B cell (primary cell): ENCODE data around the gene MNX1. TPM values are rescaled to one million over a fixed set of nuclear protein-coding genes. Genes with fewer than 3 reads are reported as not detected.

Source experiments
- ATAC-seq: fragments of 200-7000 bp; cut with Tn5 transposase; one replicate; pipeline ENCODE4 v1.10.0; 2021; ENCODE audit warnings: low read depth, mild to moderate bottlenecking, moderate number of reproducible peaks, moderate library complexity
- CTCF ChIA-PET: fragments of 350-600 bp; sonication (Branson Sonifier 250); formaldehyde crosslinking; loops from one replicate; lab custom pipeline; 2021; ENCODE audit warnings: antibody characterized with exemption, inconsistent platforms; lab: Charles Lee
- POLR2A ChIA-PET: fragments of 350-600 bp; sonication (Branson Sonifier 250); formaldehyde crosslinking; loops from one replicate; lab custom pipeline; 2021; ENCODE audit warnings: antibody characterized with exemption; lab: Charles Lee
- DNase-seq: peaks from one replicate; pipeline ENCODE4 v3.0.0; 2013
- H2AFZ ChIP-seq: 2 replicates; pipeline ENCODE4 v1.6.1; 2012; ENCODE audit warnings: mild to moderate bottlenecking, low read depth, low read length; ENCODE audit not compliant: insufficient read depth, poor library complexity, severe bottlenecking
- H3K27ac ChIP-seq, 2 donors: 1 replicate in 1 of 2; 2 replicates in 1 of 2; pipeline ENCODE4 v1.5.1; 2012 to 2013; ENCODE audit warnings: low read length in 2 of 2, mild to moderate bottlenecking in 2 of 2, moderate library complexity in 1 of 2
- H3K27me3 ChIP-seq, 4 experiments: fragments of 200-600 bp in 1 of 4; sonication (generic) in 1 of 4; replicated peaks in 1 of 4; 1 replicate in 2 of 4; 2 replicates in 2 of 4; pipeline versions ENCODE4 v1.6.1 to v1.7.0; 2013 to 2016; ENCODE audit warnings: low read length in 3 of 4, mild to moderate bottlenecking in 2 of 4, mixed read lengths in 1 of 4, moderate library complexity in 1 of 4; ENCODE audit not compliant: insufficient read depth in 4 of 4, control insufficient read depth in 3 of 4; ENCODE audit errors: control extremely low read depth in 1 of 4
- H3K36me3 ChIP-seq, 2 experiments: replicated peaks in 1 of 2; 1 replicate in 1 of 2; 2 replicates in 1 of 2; pipeline versions ENCODE4 v1.6.1 to v1.7.1; 2013; ENCODE audit warnings: low read length in 1 of 2; ENCODE audit not compliant: insufficient read depth in 2 of 2, control insufficient read depth in 1 of 2; ENCODE audit errors: control extremely low read depth in 1 of 2, extremely low read depth in 1 of 2
- H3K4me1 ChIP-seq, 2 donors: fragments of 200-600 bp in 1 of 2; sonication (generic) in 1 of 2; 1 replicate in 1 of 2; 2 replicates in 1 of 2; pipeline versions ENCODE4 v1.5.1 to v1.6.1; 2013 to 2017; ENCODE audit warnings: low read length in 2 of 2; ENCODE audit not compliant: control insufficient read depth in 2 of 2, insufficient read depth in 2 of 2
- H3K4me2 ChIP-seq: replicated peaks from 2 replicates; pipeline ENCODE3; 2012; ENCODE audit warnings: mild to moderate bottlenecking, low read depth, low read length; ENCODE audit not compliant: poor library complexity, severe bottlenecking
- H3K4me3 ChIP-seq, 5 experiments: fragments of 200-600 bp in 1 of 5; sonication (generic) in 1 of 5; 1 replicate in 3 of 5; 2 replicates in 2 of 5; pipeline versions ENCODE4 v1.5.1 to v1.7.0; 2011 to 2016; ENCODE audit warnings: low read length in 4 of 5, mild to moderate bottlenecking in 4 of 5, low read depth in 2 of 5, control low read depth in 1 of 5, moderate library complexity in 1 of 5; ENCODE audit not compliant: insufficient read depth in 1 of 5; ENCODE audit errors: control extremely low read depth in 1 of 5, extremely low read depth in 1 of 5
- H3K79me2 ChIP-seq: fragments of 200-600 bp; sonication (generic); one replicate; pipeline ENCODE4 v1.6.0; 2016; ENCODE audit warnings: low read length; ENCODE audit not compliant: control insufficient read depth, insufficient read depth
- H3K9ac ChIP-seq: fragments of 200-600 bp; sonication (generic); 2 replicates; pipeline ENCODE4 v1.6.1; 2017; ENCODE audit warnings: mild to moderate bottlenecking, low read length, moderate library complexity
- H3K9me3 ChIP-seq, 3 donors: one replicate each; pipeline versions ENCODE4 v1.6.1 to v1.7.1; 2013; ENCODE audit warnings: low read length in 2 of 3; ENCODE audit not compliant: control insufficient read depth in 2 of 3, insufficient read depth in 1 of 3; ENCODE audit errors: control extremely low read depth in 1 of 3
- H4K20me1 ChIP-seq: 2 replicates; pipeline ENCODE4 v1.6.0; 2012; ENCODE audit warnings: mild to moderate bottlenecking, low read length; ENCODE audit not compliant: insufficient read depth, control insufficient read depth, poor library complexity, severe bottlenecking
- H3K27ac Mint-ChIP-seq: one replicate; pipeline ENCODE4 v1.8.0; 2021; ENCODE audit warnings: mixed read lengths
- H3K27me3 Mint-ChIP-seq: one replicate; pipeline ENCODE4 v1.8.0; 2021; ENCODE audit warnings: mixed read lengths
- H3K4me1 Mint-ChIP-seq: one replicate; pipeline ENCODE4 v1.8.0; 2021; ENCODE audit warnings: mixed read lengths
- H3K4me3 Mint-ChIP-seq: one replicate; pipeline ENCODE4 v1.8.0; 2021; ENCODE audit warnings: mixed read lengths
- H3K9me3 Mint-ChIP-seq: one replicate; pipeline ENCODE4 v1.8.0; 2022; ENCODE audit warnings: mixed read lengths; ENCODE audit not compliant: insufficient read depth
- EZH2 ChIP-seq: IDR thresholded peaks from 2 replicates; pipeline ENCODE4 v1.6.1; 2012; ENCODE audit warnings: borderline replicate concordance, low read depth, mild to moderate bottlenecking, moderate library complexity, low read length; ENCODE audit not compliant: insufficient read depth, poor library complexity, severe bottlenecking
- WGBS: methylation state at CpG from one replicate; pipeline ENCODE4 v1.1.5; 2013; ENCODE audit warnings: missing lambda C conversion rate; ENCODE audit not compliant: insufficient coverage; 5-methylcytosine and 5-hydroxymethylcytosine counted together
- intact Hi-C: fragments of 100-400 bp; cut with micrococcal nuclease; formaldehyde crosslinking; loops from one replicate; pipeline ENCODE4 v1.10.0; 2022
- polyA plus RNA-seq: library from polyadenylated mRNA; depleted of rRNA; stranded (reverse); fragments of >200 nt; gene quantifications from 2 replicates; pipeline ENCODE4 v1.2.3, GENCODE V29; 2012
- total RNA-seq, 2 donors: library from RNA; stranded (reverse); fragments of 120-200 nt in 1 of 2; gene quantifications; 1 replicate in 1 of 2; 2 replicates in 1 of 2; pipeline versions ENCODE4 v1.2.3 to v1.2.4, GENCODE V29; 2013 to 2022
- TF ChIP-seq, protein P1 (sequence below): fragments of 200-600 bp; IDR thresholded peaks from one replicate; pipeline ENCODE4 v1.8.0; 2022; ENCODE audit warnings: antibody characterized with exemption, mild to moderate bottlenecking

MNX1 gene
- total and polyA plus RNA-seq, 2 donors (not counting 1 experiment from before 2014, with no cell fraction given), result not detected

DNA sequence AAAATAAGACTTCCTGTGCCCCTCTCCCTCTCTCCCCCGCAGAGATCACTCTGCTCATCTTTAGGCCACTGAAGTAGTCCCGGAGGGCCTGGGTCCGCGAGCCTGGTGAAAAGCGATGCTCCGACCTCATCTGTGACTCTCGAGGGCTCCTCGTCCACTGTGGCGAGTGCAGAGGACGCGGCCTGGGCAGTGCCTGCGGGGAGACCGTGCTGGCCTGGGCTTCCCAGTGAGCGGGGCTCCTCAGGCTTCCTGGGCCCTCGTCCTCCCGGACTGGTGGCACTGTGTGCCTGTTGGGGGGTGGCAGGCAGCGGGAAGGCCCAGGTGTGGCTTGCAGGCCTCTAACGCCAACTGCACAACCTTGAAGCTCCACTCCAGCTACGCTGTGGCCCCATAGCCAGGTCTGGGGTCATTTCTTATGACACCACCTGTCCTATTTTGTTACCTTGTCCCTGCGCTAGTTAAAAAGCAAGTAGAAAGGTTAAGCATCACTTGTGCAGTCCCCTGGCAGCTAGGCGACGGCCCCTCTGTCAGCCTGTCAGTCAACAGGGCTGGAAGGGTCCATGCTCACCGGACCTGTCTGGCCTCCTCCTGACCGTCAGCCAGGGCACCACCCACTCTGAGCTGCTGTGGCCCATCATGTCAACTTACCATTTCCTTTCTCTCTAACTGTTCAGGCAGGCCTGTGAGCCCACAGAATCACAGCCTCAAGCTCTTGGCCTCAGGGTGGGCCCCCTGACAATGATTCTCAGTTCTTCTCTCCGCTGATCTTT lies 20.5 kb downstream of the MNX1 start:
- H3K4me1 ChIP-seq, result no peaks in the 10 kb centered on the region
- H3K4me3 Mint-ChIP-seq, result no peak overlapping the region
- H3K27me3 ChIP-seq, result peaks cover 0 to 4% (median 0%) of the 10 kb centered on the region in 4 experiments
- H2AFZ ChIP-seq, result no peak overlapping the region
- CTCF ChIA-PET, result no interaction called here
- intact Hi-C loops, result no loop called here
- H3K9me3 ChIP-seq, result peaks cover 0 to 3% (median 0%) of the 10 kb centered on the region in 3 donors
- H3K27me3 Mint-ChIP-seq, result peaks cover 21% of the 10 kb centered on the region
- no peak for DNase-seq
- no peaks in the 10 kb centered on the region for H3K9me3 Mint-ChIP-seq
- H3K27ac Mint-ChIP-seq, result no peak overlapping the region
- no peak overlapping the region for H3K27ac ChIP-seq
- no peak overlapping the region for H3K4me2 ChIP-seq
- H3K36me3 ChIP-seq, result no peaks in the 10 kb centered on the region
- TF ChIP-seq EZH2, result no peak
- TF ChIP-seq, protein P1, sequence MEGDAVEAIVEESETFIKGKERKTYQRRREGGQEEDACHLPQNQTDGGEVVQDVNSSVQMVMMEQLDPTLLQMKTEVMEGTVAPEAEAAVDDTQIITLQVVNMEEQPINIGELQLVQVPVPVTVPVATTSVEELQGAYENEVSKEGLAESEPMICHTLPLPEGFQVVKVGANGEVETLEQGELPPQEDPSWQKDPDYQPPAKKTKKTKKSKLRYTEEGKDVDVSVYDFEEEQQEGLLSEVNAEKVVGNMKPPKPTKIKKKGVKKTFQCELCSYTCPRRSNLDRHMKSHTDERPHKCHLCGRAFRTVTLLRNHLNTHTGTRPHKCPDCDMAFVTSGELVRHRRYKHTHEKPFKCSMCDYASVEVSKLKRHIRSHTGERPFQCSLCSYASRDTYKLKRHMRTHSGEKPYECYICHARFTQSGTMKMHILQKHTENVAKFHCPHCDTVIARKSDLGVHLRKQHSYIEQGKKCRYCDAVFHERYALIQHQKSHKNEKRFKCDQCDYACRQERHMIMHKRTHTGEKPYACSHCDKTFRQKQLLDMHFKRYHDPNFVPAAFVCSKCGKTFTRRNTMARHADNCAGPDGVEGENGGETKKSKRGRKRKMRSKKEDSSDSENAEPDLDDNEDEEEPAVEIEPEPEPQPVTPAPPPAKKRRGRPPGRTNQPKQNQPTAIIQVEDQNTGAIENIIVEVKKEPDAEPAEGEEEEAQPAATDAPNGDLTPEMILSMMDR, result no peak
- no peak for ATAC-seq
- H3K79me2 ChIP-seq, result no peaks in the 10 kb centered on the region
- H3K4me3 ChIP-seq, result no peak overlapping the region
- POLR2A ChIA-PET, result no interaction called here
- WGBS, result 92% methylated on average over 25 of the region's 25 CpGs
- H3K9ac ChIP-seq, result no peak overlapping the region
- no peaks in the 10 kb centered on the region for H3K4me1 Mint-ChIP-seq
- H4K20me1 ChIP-seq, result no peaks in the 10 kb centered on the region
